NCI-H226 (cell line): Measurements from ENCODE around the gene MYO10.

Source experiments
- DNase-seq: peaks from one replicate; pipeline ENCODE4 v3.0.0-alpha.2; 2015

Gene MYO10

DNA sequence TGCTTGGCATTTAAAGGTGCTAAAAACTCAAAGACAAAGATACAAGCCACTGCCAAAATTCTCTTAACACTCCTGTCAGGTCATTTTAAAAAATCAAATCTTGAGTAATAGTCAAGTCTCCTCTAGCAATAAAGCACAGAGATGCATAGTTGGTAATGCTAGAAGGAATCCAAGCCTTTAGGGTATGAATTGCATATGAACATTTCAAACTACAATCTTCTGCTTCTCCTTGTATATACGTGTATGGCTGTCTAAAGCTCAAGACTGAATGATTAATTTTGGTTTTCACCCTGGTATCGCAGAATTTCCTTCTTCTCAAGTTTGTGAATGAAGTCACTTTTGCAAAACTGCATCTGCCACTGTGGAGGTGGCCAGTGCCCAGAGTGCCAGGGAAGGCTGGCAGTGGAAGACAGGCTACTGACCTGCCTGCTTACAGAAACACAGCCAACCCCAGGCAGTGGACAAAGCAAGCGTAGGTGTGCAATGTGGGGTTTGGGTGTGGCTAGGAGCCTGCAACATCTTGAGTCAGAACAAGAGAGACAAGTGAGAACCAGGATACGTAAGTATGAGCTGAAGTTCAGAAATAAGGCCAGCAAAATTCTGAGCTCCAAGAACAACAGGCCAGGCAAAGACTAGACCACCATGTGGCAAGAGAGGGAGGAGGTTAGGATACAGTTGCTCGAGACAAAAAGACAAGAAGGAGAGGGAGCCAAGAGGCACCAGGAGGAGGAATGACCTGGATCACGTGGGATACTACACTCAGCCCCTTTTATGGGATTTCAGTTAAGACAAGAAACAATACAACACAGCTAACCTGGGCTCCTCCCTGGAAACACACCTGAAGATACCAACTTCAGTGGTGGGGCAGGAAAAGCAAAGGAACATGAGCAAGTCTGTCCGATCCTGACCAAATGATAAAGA is 22.6 kb downstream of the MYO10 start:
- no peak for DNase-seq

DNA sequence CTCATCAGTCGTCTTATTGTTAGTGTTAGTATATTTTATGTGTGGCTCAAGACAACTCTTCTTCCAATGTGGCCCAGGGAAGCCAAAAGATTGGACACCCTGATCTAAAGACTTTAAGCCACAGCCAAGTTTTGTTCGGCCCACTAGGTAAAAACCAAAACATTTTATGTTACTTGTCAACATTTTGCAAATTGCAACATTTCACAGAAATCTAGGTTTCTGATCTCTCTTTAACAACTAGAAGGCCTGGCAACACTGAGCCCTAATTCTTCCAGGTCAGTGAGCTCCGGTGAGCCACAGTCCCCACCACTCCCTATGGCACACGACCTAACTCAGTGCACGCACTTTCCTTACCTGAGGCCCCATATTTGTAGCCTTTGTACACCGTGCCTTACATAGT is 24.0 kb downstream of the MYO10 start:
- no peak for DNase-seq

DNA sequence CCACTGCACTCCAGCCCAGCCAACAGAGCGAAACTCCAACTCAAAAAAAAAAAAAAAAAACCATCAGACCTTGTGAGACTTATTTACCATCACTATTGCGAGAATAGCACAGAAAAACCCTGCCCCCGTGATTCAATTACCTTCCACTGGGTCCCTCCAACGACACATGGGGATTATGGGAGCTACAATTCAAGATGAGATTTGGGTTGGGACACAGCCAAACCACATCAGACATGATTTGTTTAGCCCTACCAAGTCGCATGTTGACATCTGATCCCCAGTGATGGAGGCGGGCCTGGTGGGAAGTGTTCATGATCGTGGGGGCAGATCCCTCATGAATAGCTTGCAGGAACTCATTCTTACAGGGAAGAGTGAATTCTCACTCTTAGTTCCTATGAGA is 26.6 kb downstream of the MYO10 start:
- DNase-seq = no peak

DNA sequence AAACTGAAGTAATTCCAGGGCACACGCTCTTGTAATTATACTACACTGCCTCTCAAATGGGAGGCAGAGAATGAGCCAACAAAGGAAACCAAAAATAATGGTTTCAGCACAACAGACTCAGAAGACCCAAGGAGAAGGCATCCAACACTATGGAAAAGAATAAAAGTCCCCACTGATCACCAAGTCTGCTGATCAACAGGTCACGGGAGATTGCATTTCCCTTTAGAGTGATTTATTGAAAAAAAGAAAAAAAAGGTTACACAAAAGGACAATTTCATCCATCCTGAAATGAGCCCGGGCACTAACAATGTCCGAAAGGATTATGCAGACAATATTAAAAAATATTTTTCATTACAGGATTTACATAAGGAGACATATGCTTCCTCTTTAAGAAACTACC is 28.8 kb downstream of the MYO10 start:
- no peak for DNase-seq

DNA sequence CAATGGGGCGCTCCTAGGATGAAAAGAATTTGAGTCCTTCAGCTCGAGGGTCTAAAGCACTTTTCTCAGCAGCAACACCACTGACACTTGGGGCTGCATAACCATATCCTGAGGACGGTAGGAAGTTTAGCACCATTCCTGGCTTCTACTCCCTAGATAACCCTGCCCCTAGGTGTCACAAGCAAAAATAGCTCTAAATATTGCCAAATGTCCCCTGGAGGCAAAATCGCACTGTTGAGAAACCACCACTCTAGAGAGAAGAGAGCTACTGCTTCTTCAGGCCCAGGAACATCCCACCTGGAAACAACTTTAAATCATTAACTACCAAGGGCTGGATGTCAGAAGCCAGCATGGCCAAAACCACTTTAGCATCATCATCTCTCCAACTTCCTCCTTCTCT is 29.8 kb downstream of the MYO10 start:
- DNase-seq = no peak

DNA sequence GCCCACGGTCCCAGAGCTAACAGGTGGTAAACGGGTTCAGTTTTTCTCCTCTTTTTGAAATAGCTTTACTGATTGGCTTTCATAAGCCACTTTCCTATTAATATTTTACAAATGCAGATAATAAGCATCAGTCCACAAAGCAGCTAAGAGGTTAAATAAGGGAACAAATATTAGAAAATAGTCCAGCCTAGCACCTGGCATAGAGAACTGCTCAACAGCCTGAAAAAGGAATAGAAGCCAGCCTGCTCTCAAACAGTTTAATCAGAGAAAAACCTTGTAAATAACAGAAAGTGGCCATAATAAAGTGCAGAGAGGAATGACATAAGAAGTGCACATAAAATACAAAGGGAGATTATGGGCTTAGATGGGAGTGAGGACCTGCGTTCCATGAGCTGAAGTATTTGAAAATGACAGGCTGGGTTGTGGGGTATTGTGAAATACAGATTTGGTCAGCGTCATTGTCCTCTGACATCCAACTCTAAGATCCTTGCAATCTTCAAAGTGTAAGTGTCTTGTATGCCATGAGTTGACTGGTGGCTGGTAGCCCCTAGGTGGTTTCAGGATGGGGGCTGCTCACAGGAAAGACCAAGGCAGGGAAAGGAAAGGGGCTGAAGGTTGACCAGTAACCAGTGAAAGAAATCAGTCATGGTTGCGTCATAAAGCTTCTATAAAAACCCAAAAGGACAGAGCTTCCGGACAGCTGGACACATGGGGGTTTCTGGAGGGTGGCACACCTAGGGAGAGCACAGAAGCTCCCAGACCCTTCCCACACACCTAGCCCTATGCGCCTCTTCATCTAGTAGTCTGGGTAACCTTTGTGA is 32.4 kb downstream of the MYO10 start:
- DNase-seq = no peak

DNA sequence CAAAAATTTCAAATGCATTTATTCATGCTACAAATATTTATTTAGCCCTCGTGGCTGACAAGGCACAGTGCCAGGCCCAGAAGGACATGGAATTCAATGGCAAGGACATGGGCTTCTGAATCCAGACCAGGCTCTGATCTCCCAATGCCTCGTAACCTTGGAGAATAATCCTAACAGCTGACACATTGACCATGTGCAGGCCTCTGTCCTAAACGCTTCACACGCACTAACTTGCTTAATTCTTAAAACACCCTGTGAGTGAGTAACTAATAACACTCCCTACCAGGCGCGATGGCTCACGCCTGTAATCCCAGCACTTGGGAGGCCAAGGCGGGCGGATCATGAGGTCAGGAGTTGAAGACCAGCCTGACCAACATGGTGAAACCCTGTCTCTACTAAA is 33.2 kb downstream of the MYO10 start:
- peak; percentile 40 for DNase-seq

DNA sequence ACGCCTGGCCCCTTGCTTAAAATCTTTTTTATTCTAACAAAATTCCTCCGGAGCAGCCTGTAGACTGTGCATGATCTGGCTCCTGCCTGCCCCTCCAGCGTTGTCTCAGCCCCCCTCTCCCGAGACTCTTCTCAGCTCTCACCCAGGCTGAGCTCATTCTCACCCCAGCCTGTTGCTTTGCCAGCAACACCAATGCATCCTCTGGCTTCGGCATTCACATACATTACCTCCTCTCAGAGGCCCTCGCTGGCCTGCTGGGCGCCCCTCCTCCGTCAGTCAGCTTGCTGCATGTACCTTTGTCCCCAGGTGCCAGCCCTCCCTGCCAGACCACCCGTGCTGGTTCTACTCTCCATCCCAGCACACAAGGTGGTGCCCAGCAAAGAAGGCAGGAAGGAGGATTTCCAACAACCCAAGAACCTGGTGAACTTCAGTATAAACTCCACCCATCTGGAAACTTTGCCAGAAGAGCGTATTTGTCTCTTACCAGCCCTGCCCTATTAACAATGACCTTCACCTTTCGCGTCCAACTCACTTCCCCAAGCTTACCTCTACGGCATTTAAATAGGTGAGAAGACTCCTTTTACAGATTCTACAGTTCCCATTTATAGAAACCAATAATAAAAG is 35.0 kb downstream of the MYO10 start:
- no peak for DNase-seq

DNA sequence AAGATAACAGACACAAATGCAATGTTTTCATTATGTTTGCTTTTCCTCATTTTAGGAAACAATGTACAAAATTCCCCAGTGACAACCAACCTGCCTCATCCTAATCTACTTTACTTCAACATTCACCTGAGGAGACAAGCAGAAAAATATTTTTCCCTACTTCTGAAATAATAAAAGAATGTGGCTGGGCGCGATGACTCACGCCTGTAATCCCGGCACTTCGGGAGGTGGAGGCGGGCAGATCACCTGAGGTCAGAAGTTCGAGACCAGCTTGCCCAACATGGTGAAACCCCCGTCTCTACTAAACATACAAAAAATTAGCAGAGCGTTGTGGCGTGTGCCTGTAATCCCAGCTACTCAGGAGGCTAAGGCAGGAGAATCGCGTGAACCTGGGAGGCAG is 36.9 kb downstream of the MYO10 start:
- peak; percentile 26 for DNase-seq

DNA sequence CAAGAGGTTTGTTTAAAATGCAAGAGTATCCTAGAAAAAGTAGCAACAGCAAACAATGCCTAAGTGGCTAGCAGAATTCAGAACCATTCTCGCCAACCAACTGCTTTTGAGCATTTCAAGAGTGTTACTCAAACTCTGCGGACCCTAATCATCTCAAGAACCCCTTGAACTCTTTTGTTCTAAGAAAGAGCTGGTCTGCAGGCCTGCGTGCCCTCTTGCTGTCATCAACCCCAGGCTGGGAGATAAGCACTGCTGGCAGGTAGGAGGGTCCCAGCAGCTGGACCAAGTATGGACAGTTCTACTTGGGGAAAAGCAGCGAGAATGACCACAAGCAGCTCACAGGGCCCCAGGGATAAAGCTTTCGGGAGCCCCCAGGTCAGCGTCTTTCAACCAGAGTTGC is 38.3 kb downstream of the MYO10 start:
- DNase-seq = no peak

DNA sequence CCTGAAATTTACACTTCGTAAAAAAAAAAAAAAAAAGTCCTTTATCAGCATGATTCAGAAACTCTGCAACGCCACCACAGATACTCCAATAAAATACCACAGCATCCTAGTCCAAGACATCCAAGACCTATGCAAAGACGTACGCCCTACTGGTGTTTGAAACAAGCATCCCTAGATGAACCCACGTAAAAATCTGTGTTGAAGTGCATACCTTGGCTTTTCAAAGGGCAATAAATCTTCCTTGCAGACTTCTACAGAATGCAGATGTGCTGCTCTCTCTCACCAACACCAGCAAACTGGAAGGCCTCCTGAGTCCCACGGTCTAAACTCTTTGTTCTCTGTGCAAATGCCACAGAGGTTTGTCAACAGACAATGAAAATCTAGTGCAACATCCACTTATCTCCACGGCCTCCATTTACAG is 38.8 kb downstream of the MYO10 start:
- DNase-seq = peak; percentile 75

DNA sequence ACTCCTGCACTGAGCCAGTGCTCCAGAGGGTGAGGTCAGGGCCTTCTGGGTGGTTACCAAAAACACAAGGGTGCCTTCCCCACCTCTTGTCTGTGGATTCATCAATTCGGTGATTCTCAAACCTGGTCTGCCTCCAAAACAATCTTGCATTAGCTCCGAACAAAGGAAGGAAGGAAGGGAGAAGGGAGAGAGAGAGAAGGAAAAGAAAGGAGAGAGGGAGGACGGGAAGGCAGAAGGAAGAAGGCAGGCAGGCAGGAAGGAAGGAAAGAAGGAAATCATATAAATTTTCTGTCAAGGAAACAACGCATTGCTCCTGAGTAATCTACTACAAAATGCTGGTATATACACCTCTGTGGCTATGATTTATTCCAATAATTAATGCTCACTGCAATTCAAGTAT is 39.3 kb downstream of the MYO10 start:
- DNase-seq = no peak

DNA sequence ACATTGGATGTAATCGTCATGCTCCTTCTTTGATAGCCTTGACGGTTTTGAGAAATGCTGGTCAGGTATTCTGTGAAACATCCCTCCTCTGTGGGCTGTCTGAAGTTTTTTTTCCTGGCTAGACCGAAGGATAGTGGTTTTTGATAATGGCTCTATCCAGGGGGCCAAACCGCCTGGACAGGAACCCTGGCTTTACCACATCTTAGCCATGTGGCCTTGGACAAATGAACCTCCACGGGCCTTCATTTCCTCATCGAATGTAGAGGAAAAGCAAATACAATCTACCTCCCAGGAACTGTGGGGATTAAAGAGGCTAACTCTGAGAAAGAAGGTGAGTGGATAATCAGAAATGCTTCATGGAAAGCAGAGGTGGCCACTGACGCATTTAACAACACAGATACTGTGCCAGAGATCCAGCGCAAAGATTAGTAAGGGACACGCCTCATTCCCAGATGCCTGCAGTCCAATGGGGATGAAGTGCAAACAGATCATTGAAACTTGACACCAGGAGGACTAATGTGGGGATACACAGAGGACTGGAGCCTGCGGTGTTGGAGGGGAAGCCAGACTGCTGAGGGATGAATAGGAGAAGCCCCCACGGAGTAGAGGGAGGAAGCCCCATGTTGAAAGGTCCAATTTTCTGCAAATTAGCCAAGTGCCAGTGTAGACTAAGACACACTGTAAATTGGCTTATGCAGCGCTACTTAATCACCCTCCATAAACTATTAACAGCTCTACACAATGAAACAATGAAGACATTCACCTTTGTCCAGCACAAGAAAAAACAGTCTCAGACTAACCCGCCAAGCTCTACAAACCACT is 41.6 kb downstream of the MYO10 start:
- DNase-seq = peak; percentile 64

DNA sequence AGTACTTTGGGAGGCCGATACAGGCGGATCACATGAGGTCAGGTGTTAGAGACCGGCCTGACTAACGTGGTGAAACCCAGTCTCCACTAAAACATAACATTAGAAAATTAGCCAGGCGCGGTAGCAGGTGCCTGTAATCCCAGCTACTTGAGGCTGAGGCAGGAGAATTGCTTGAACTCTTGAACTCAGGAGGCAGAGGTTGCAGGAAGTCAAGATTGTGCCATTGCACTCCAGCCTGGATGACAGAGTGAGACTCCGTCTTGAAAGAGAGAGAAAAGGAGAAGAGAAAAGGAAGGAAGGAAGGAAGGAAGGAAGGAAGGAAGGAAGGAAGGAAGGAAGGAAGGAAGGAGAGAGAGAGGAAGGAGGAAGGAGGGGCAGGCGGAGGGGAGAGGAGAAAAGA is 45.1 kb downstream of the MYO10 start:
- DNase-seq = no peak

DNA sequence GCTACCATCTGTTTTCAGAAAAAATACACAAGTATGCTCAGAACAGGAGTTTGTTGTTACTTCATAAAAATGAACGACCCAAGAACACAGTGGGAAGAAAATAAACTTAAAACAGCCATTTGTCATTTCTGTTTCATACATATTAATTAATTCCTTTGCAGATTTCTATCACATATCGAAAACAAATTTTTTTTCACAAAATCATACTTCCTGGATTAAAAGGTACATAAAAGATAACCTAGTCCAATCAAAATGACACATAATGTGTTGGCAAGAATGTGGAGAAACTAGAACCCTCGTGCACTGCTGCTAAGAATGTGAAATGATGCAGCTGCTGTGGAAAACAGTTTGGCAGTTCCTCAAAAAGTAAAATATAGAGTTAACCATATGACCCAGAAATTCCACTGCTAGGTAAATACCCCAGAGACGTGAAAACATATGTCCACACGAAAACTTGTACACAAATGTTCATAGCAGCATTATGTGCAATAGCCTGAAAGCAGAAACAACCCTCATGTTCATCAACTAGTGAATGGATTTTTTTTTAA is 46.0 kb downstream of the MYO10 start:
- DNase-seq = peak; percentile 62

DNA sequence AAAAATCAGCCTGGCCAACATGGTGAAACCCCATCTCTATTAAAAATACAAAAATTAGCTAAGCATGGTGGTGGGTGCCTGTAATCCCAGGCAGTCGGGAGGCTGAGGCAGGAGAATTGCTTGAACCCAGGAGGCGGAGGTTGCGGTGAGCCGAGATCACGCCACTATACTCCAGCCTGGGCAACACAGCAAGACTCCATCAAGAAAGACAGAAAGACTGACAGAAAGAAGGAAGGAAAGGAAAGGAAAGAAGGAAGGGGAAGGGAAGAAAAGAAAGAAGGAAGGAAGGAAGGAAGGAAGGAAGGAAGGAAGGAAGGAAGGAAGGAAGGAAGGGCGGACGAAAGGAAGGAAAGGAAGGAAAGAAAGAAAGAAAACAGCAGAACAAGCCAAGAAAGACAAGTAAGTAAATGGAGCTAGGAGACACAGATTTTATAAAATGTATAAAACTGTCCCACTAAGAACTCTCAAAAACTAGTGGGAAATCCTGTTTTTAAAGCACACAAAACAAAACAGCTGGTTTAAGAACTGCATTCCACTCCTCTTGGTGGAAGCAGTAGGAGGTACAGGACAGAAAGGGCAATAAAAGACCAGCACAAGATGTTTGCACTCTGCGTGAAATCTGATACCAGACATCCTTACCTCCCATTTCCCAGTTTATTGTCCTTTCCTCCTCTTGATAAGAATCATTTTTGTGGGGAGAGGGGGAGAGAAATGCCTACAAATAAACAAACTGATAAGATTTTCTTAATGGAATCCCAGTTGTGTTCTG is 46.7 kb downstream of the MYO10 start:
- DNase-seq = peak; percentile 70

DNA sequence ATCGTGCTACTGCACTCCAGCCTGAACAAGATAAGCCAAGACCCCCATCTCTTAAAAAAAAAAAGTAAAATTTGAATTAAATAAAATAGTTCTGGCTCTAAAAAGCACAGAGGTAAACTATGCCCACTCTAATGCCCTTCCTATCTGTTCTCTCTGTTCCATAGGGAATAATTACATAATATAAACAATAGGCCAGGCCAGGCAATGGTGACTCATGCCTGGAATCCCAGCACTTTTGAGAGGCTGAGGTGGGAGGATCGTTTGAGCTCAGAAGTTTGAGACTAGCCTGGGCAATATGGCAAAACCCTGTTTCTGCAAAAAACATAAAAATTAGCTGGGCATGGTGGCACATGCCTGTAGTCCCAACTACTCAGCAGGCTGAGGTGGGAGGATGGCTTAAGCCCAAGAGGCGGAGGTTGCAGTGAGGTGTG is 47.4 kb downstream of the MYO10 start:
- peak; percentile 89 for DNase-seq

DNA sequence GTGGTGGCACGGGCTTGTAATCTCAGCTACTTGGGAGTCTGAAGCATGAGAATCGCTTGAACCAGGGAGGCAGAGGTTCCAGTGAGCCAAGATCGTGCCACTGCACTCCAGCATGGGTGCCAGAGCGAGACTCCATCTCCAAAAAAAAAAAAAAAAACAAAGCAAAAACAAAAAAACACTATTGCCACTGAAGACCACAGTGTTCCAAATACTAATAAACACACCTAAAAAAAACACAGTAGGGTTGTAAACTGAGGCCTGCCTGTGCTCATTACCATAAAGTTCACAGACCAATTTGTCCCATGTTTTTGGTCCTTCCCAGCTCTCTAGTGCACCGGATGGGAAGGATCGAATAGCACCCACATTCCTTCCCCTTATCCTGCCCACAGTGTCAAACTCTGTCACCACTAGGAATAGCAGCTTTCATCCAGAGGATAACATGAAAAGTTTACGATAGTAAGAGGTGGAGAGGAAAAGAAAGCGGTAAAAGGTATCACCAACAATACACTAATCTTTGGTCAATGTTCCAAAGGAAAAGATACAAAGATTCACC is 49.2 kb downstream of the MYO10 start:
- no peak for DNase-seq

DNA sequence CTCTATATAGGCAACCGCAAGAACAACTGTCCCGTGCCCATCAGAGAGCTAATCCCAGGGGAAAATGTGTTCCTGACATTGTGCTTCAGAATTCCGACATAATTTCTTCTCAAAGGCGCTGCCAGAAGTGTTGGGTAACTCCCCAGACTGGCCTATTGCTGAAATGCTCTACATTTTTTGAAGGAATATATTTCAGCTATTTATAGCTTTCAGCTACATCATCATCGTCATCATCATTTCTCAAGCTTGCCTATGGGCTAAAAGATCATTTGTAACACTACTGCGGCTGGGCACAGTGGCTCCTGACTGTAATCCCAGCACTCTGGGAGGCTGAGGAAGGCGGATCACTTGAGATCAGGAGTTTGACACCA is 49.7 kb downstream of the MYO10 start:
- peak; percentile 88 for DNase-seq

DNA sequence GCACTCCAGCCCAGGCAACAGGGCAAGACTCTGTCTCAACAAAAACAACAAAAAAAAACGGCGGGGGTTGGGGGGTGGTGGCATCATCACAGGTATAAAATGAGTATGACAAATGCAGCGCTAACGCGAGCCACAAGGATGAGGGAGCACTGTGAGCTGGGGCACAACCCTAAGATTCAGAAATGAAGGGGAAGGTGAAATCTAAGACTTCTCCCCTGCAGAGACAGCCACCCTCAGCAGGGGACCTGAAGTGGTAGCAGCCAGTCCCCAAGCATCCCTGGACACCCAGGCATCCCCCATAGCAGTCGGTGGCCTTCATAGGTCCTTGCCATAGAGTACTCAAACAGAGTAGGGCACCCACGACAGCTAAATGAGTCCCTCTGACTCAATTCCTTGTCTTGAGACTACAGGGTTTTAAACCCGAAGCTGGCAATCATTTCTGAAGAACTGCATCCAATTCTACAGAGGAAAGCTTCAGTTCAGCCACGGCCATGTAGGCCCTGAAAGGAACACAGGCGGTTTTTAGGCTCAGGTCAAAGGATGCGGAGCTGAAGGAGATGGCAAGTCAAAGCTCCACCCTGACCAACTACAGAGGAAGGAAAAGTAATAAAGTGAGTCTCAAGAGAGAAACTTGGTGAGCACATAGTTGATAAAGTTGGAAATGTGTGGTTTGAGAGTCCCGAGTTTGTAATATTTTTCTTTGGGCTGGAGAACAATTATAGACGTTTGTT is 50.3 kb downstream of the MYO10 start:
- DNase-seq = no peak

DNA sequence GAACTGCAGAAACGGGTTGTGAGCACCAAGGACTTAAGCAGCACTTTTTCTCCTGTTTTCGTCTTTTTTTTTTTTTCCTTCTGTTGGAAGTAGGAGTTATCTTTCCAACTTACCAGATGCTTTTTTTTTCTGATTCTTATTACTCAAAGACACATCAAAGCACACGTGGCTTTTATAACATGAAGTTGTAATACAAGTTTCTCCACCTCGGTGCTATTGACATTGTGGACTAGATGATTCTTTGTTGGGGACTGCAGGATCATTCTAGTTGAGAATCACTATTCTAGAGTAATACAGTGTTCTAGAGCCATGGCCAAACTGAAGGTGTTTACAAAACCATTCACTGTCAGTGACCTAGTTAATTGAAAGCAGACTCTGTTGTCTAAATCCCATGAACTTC is 51.5 kb downstream of the MYO10 start:
- DNase-seq = no peak
